Gastrocnemius medialis (tissue), 4 donors: ENCODE data around the gene USP37.

Experiments used
- POLR2A ChIP-seq, 2 donors: fragments of 450-650 bp; IDR thresholded peaks; one replicate each; pipeline ENCODE4 v1.6.1; 2017; ENCODE audit warnings: antibody characterized with exemption in 2 of 2, mild to moderate bottlenecking in 2 of 2, moderate library complexity in 2 of 2
- TF ChIP-seq, protein P1 (sequence below), 5 experiments: fragments of 450-650 bp in 3 of 5; fragments of 200-600 bp in 2 of 5; sonication (generic) in 2 of 5; IDR thresholded peaks in 4 of 5; conservative IDR thresholded peaks in 1 of 5; 1 replicate in 4 of 5; 2 replicates in 1 of 5; pipeline ENCODE4 v1.5.1; 2016 to 2019; ENCODE audit warnings: antibody characterized with exemption in 5 of 5, mild to moderate bottlenecking in 3 of 5, moderate library complexity in 3 of 5

DNA sequence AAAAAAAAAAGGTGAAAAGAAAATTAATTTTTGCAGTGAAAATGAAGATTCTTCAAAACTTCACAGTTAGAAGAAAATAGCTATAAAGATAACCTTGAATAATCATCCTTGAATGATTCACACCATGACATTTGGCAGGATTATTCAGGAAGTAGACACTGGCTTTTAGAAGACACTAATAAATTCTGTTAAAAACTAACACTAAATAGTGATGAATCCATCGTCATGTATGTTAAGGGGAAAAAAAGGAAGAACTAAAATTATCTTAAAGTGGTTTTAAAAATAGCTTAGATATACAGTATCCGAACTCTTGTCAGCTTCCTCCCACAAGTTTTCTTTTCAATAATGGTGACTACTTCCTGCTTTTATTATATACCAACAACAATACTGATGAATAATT lies 10.2 kb downstream of the USP37 start:
- TF ChIP-seq, protein P1, sequence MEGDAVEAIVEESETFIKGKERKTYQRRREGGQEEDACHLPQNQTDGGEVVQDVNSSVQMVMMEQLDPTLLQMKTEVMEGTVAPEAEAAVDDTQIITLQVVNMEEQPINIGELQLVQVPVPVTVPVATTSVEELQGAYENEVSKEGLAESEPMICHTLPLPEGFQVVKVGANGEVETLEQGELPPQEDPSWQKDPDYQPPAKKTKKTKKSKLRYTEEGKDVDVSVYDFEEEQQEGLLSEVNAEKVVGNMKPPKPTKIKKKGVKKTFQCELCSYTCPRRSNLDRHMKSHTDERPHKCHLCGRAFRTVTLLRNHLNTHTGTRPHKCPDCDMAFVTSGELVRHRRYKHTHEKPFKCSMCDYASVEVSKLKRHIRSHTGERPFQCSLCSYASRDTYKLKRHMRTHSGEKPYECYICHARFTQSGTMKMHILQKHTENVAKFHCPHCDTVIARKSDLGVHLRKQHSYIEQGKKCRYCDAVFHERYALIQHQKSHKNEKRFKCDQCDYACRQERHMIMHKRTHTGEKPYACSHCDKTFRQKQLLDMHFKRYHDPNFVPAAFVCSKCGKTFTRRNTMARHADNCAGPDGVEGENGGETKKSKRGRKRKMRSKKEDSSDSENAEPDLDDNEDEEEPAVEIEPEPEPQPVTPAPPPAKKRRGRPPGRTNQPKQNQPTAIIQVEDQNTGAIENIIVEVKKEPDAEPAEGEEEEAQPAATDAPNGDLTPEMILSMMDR (IDR thresholded peaks at IDR 0.05 in 4 of 5, conservative IDR thresholded peaks at IDR 0.05 in 1 of 5), result no peak
- TF ChIP-seq POLR2A (IDR thresholded peaks at IDR 0.05), result no peak
